ENCODE measurements around the gene KCNJ6.

KCNJ6 gene

DNA sequence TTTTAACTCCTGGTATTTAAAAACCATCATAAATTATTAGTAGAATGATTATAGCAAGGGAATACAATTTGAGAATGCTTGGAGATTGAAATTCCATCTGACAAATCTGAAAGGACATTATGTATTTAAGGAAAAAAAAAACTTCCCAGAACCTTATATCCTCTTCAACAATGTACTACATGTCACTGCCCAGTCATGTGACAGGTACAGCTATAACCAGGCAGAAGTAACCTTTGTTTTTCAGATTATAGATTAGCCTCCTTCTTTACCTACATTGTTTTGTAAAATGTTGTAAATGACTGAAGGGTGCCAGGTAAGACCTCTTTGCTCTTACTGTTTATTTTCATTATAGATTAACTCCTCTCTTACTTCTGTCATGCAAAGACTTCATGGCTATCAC lies 96.9 kb downstream of the KCNJ6 start:
- DNase-seq (ENCODE audit: low spot score): no peak

DNA sequence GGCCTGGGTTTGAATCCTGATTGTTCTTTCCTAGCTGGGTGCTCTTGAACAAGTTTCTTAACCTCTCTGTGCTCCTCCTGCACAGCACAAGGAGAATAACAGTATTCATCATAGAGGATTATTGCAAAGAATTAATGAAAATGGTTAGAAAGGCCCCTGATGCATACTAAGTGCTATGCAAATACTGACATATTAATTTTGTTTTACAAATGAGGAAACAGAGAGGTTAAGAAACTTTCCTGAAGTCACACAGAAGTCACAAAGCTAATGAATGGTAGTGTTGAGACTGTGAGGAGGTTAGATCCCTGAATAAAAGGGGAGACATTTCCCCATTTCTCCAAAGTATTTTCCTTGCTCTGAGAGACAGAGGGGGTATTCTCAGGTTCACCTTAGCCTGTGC lies 99.0 kb downstream of the KCNJ6 start:
- DNase-seq (ENCODE audit: low spot score): no peak

DNA sequence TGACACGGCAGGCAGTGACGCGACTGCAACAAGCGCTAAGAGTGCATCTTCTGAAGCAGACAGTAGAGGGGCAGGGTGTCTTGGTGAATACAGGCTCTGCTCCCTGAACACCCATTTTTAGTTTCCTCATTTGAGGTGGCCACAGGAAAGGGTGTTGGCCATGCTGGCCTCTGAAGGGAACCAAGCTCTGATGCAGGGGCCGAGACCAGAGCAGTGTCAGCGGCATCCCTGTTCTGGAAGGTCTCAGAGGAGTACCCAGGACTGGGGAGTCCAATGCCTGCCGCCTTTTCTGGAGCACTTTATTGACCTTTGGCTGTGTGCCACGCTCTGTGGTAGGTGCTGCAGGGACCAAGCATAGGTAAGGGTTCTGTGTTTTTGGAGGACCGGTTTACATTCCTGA lies 100.4 kb downstream of the KCNJ6 start:
- DNase-seq (ENCODE audit: low spot score): no peak

DNA sequence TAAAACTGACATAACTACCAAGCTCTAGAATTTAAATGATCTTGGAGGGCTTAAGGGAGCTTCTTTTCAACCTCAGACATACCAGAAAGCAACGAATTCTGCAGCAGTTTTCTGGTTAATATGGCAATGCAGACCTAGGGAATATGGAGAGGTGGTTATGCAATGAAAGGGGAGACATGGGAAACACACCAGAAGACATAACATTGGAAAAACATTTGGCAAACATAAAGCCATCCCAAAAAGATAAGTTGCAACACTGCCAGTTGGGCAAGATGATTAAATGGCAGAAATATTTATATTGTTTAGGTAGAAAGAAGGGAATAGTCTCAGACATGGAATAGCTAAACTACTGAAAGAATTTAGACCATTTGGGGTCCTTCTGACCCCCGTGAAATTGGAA lies 104.5 kb downstream of the KCNJ6 start:
- no peak for DNase-seq (ENCODE audit: low spot score)

- no peak for DNase-seq (ENCODE audit: low spot score)
Measured at GRCh38 chr21:37808261-37808660, 108.0 kb downstream of the KCNJ6 start.

- DNase-seq (ENCODE audit: low spot score): no peak
Measured at GRCh38 chr21:37805266-37805665, 111.0 kb downstream of the KCNJ6 start.

DNA sequence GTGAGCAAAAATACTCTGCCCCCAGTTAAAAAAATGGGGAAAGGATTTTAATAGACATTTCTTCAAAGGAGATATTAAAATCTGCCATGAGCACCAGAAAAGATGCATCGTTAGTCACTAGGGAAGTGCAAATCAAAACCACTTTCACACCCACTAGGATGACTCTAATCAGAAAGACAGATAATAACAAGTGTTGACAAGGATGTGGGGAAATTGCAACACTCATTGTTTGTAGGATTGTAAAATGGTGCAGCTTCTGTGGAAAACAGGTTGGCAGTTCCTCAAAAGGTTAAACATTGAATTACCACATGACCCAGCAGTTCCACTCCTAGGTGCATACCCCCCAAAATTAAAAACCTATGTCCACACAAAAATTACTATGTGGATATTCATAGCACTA lies 112.3 kb downstream of the KCNJ6 start:
- no peak for DNase-seq (ENCODE audit: low spot score)

- no peak for DNase-seq (ENCODE audit: low spot score)
Measured at GRCh38 chr21:37803101-37803651, 113.1 kb downstream of the KCNJ6 start.

GRCh38 chr21:37800456-37801061 lies 115.7 kb downstream of the KCNJ6 start:
- DNase-seq (ENCODE audit: low spot score): no peak

DNA sequence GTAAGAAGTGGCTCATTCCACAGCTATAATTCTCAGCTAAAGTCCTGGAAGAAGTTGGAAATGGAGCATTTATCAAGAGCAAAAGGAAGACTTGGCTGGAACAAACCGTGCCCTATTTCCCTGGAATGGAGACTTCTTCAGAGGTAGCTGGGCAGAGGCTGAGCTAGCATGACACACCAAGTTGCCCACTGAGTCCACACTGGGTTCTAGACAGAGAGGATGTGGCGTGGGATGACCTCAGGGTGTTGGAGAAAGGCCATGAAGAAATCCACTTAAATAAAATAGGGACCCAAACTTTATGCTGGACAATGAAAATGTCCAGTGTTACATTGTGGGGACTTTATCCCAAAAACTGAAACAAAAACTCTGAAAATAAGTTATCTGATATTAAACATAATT lies 116.2 kb downstream of the KCNJ6 start:
- DNase-seq (ENCODE audit: low spot score): no peak

- no peak for DNase-seq (ENCODE audit: low spot score)
Measured at GRCh38 chr21:37799211-37800056, 116.8 kb downstream of the KCNJ6 start.

- no peak for DNase-seq (ENCODE audit: low spot score)
Measured at GRCh38 chr21:37797403-37797802, 118.9 kb downstream of the KCNJ6 start.

- DNase-seq (ENCODE audit: low spot score): no peak
Measured at GRCh38 chr21:37796011-37796410, 120.2 kb downstream of the KCNJ6 start.

DNA sequence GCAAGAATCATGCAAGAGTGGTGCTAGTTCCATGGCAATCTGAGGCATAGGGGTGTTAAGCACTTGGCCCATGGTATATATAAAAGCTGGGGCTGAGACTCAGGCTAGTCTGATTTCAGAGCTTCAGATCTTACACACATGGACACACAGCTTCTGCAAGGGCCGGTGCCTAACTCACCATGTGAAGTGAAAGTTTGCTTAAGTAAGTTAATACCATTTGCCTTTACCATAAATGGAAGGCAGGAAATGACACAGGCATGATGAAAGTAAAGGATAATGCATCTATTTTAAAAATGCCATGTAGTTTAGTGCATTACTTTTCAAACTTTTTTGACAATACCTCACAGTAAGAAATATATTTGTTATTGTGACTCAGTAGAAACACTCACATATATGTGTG lies 122.6 kb downstream of the KCNJ6 start:
- no peak for DNase-seq (ENCODE audit: low spot score)

DNA sequence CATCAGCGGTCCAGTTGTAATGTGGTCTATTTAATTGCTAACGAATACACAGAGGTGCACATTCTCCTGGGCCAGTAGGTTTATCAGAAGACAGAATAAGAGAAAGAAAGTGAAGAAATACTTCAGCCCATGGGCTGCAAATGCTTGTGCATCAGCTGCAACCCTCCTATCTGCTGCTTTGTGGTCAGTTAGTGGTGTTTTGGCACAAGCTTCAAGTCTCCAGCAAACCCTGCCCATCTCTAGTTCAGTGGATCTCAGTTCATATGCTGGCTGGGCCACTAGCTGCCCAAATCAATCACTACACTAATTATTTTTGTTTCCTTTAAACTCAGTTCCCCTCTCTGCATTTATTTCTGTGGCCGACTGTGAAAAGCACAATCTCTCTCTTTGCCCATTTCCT lies 124.2 kb downstream of the KCNJ6 start:
- DNase-seq (ENCODE audit: low spot score): no peak

GRCh38 chr21:37790905-37791304 lies 125.4 kb downstream of the KCNJ6 start:
- no peak for DNase-seq (ENCODE audit: low spot score)

DNA sequence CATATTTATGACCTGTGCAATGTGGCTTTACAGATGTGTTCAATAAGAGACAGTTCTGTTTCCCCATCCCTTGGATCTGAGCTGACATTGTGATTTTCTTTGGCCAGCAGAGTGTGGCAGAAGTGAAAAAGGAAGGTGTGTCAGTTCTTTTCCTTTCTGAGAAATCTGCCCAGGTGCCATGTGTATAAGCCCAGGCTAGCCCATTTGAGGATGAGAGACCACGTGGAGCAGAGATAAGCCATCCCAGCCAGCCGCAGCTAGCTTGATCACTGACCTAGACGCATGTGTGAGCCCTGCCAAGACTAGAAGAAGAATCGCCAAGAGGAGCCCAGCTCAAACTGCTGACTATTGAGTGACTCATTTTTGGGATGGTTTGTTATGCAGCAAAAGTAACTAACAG lies 127.8 kb downstream of the KCNJ6 start:
- DNase-seq (ENCODE audit: low spot score): no peak

DNA sequence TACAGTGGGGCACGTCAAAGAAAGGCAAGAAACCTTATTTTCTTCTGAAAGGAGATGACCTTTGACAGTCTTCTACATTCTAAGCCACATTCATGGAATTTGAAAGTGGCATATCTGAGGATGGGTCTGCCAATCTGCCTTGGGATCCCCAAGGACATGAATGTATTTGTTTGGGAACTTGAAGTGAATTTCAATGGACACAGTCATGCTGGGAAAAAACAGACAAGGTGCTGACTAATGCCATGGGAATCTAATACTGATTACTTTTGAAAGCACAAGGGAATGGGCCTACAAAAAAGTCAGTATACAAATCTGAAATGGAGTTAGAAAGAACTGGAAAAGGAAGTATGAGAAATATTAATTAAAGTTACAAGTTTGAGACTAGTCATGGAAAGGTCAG lies 128.8 kb downstream of the KCNJ6 start:
- DNase-seq (ENCODE audit: low spot score): no peak

DNA sequence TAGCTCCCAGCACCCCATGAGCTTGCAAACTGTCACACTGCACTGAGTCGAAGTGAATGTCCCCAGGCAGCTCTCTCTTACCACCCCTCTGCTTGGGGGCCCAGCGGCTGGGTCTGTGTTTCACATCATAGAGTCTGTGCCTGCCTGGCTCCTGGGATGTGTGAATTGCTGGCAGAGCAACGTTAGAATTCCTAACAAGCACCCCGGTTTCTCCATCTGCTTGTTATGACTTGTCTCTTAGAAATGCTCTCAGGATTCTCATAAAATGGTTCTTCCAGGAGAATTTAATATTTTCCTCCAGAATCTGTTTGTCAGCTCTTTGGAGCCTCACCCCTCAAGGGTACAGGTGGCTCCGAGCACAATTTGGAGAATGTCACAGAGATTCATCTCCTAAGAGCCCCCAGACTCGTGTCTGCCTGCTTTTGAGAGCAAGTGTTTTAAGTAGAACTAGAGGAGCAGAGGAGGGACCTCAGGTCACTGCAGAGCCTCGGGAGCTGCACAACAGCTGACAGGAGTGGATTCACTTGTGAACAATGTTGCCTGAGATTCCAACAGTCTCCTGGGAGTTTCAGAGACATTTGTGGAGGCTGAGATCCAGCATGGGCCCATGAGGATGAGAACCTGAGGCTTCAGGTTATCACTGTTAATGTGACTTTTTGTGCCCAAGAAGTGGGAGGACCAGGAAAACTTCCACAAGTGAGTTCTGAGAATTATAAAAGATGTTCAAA lies 131.5 kb downstream of the KCNJ6 start:
- no peak for DNase-seq (ENCODE audit: low spot score)

DNA sequence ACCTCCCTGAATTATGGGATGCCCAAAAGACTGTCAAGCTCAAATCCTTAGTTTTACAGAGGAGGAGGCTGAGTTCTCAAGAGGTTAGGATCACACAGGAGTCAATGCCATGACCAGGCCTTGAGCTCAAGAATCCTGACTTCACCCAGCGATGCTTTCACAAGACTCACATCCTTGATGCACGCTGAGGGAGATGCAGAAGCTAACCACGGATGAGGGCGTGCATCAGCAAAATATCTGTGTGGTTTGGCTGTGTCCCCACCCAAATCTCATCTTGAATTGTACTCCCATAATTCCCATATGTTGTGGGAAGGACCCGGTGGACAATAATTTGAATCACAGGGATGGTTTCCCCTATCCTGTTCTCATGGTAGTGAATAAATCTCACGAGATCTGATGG lies 133.2 kb downstream of the KCNJ6 start:
- DNase-seq (ENCODE audit: low spot score): no peak

GRCh38 chr21:37780991-37781983 lies 135.0 kb downstream of the KCNJ6 start:
- no peak for DNase-seq (ENCODE audit: low spot score)

DNA sequence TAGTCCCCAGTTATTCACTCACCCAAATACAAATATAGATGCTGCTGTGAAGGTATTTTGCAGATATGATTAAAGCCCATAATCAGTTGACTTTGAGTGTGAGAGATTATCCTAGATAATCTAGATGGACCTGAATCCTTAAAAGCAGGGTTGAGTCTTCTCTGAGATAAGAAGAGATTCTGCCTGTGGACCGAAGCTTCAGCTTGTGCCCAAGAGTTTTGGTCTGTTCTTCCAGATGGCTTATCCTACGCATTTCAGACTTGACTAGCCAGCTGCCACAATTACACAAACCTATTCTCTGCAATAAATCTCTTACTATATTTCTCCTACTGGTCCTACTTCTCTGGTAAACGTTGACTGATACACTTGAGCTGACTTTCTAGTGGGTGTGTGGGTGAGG lies 145.1 kb downstream of the KCNJ6 start:
- no peak for DNase-seq (ENCODE audit: low spot score)

Data from pons (tissue), 1 donor.